ENCODE results near the gene ZCCHC10. TPM values are rescaled to one million over a fixed set of nuclear protein-coding genes. Genes with fewer than 3 reads are reported as not detected.

Gene ZCCHC10
- total and polyA plus RNA-seq, 9 of the 15 experiments (the other 6 are each of a cell fraction or from before 2014, with no cell fraction given), result 11.9 to 146 (median 51.8) TPM

DNA sequence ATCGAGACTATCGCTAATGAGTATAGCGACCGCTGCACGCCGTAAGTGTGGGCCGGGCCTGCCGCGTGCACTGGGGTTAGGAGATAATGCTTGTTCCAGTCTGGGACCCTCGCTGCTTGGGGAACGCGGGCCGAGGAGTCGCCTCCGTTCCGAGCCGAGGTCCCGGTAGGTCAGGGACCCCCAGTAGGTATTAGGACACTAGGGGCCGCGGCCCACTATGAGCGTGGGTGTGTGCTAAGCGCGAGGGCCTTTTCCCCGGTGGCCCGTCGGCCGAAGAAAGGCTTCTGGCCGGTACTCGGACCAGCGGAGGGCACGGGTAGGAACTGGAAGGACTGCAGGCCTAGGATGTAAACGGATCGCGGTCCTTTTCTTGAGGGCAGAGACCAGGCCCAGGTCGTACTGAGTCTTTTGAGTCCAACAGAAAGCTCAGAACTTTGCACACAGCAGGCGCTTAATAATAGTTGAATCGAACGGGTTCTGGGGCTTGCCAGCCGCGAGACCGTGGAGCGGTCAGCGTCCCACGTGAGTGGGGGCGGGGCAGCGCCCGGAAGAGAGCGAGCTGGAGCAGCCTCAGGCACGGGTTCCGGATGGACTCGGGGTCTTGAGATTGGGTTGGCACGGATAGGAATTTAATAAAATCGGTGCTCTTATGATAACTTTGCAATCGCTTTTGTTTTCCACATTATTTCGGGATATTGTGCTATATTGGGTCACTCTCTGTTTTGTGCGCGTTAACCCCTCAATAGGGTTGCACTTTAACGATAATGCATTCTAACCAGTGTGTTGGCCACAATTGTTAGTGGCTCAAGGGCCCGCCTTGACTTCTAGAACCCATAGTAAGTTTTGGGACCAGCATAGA is 26.2 kb upstream of the ZCCHC10 start (continued):
- TF ChIP-seq MYBL2 (IDR thresholded peaks at IDR 0.05; ENCODE audit: low read depth) (no peak), MYBL2 (CRISPR knock-in tag; IDR thresholded peaks at IDR 0.05; ENCODE audit: borderline replicate concordance) (no peak), HDAC6 (IDR thresholded peaks at IDR 0.05; ENCODE audit: low read depth, low read length) (no peak), DDX20 (tag; IDR thresholded peaks at IDR 0.05; ENCODE audit: low read depth) (no peak), DMBX1 (CRISPR knock-in tag; IDR thresholded peaks at IDR 0.05; ENCODE audit: borderline replicate concordance) (no peak), PTTG1 (tag; IDR thresholded peaks at IDR 0.05; ENCODE audit: low read depth) (no peak), KDM4B (IDR thresholded peaks at IDR 0.05; ENCODE audit: borderline replicate concordance in 2 of 2, low read depth in 1 of 2) (no peak), ZNF431 (CRISPR knock-in tag; IDR thresholded peaks at IDR 0.05) (no peak), NR3C1 (CRISPR knock-in tag; IDR thresholded peaks at IDR 0.05) (0 out of 2 replicates have a peak, but pooled peaks have one; percentile 25), CHD1 (IDR thresholded peaks at IDR 0.05; ENCODE audit: low read length) (no peak), ETV5 (CRISPR knock-in tag; IDR thresholded peaks at IDR 0.05; ENCODE audit: low read depth) (peak; percentile 16; the same call in 1 of the 2 replicates), PPARD (CRISPR knock-in tag; IDR thresholded peaks at IDR 0.05) (no peak)
- TF ChIP-seq, protein P1, sequence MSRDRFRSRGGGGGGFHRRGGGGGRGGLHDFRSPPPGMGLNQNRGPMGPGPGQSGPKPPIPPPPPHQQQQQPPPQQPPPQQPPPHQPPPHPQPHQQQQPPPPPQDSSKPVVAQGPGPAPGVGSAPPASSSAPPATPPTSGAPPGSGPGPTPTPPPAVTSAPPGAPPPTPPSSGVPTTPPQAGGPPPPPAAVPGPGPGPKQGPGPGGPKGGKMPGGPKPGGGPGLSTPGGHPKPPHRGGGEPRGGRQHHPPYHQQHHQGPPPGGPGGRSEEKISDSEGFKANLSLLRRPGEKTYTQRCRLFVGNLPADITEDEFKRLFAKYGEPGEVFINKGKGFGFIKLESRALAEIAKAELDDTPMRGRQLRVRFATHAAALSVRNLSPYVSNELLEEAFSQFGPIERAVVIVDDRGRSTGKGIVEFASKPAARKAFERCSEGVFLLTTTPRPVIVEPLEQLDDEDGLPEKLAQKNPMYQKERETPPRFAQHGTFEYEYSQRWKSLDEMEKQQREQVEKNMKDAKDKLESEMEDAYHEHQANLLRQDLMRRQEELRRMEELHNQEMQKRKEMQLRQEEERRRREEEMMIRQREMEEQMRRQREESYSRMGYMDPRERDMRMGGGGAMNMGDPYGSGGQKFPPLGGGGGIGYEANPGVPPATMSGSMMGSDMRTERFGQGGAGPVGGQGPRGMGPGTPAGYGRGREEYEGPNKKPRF (IDR thresholded peaks at IDR 0.05; ENCODE audit: low read depth, low read length), result no peak
- TF ChIP-seq, protein P2, sequence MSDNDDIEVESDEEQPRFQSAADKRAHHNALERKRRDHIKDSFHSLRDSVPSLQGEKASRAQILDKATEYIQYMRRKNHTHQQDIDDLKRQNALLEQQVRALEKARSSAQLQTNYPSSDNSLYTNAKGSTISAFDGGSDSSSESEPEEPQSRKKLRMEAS (CRISPR knock-in tag; IDR thresholded peaks at IDR 0.05), result peak; percentile 59
- TF ChIP-seq, protein P3, sequence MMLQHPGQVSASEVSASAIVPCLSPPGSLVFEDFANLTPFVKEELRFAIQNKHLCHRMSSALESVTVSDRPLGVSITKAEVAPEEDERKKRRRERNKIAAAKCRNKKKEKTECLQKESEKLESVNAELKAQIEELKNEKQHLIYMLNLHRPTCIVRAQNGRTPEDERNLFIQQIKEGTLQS (IDR thresholded peaks at IDR 0.05), result no peak
- TF ChIP-seq, protein P3 (CRISPR knock-in tag; conservative IDR thresholded peaks at IDR 0.05), result 0 out of 2 replicates have a peak, but pooled peaks have one; percentile 2
- TF ChIP-seq, protein P4, sequence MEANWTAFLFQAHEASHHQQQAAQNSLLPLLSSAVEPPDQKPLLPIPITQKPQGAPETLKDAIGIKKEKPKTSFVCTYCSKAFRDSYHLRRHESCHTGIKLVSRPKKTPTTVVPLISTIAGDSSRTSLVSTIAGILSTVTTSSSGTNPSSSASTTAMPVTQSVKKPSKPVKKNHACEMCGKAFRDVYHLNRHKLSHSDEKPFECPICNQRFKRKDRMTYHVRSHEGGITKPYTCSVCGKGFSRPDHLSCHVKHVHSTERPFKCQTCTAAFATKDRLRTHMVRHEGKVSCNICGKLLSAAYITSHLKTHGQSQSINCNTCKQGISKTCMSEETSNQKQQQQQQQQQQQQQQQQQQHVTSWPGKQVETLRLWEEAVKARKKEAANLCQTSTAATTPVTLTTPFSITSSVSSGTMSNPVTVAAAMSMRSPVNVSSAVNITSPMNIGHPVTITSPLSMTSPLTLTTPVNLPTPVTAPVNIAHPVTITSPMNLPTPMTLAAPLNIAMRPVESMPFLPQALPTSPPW (CRISPR knock-in tag; IDR thresholded peaks at IDR 0.05), result no peak
- TF ChIP-seq, protein P5, sequence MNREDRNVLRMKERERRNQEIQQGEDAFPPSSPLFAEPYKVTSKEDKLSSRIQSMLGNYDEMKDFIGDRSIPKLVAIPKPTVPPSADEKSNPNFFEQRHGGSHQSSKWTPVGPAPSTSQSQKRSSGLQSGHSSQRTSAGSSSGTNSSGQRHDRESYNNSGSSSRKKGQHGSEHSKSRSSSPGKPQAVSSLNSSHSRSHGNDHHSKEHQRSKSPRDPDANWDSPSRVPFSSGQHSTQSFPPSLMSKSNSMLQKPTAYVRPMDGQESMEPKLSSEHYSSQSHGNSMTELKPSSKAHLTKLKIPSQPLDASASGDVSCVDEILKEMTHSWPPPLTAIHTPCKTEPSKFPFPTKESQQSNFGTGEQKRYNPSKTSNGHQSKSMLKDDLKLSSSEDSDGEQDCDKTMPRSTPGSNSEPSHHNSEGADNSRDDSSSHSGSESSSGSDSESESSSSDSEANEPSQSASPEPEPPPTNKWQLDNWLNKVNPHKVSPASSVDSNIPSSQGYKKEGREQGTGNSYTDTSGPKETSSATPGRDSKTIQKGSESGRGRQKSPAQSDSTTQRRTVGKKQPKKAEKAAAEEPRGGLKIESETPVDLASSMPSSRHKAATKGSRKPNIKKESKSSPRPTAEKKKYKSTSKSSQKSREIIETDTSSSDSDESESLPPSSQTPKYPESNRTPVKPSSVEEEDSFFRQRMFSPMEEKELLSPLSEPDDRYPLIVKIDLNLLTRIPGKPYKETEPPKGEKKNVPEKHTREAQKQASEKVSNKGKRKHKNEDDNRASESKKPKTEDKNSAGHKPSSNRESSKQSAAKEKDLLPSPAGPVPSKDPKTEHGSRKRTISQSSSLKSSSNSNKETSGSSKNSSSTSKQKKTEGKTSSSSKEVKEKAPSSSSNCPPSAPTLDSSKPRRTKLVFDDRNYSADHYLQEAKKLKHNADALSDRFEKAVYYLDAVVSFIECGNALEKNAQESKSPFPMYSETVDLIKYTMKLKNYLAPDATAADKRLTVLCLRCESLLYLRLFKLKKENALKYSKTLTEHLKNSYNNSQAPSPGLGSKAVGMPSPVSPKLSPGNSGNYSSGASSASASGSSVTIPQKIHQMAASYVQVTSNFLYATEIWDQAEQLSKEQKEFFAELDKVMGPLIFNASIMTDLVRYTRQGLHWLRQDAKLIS (CRISPR knock-in tag; IDR thresholded peaks at IDR 0.05), result peak; percentile 74
